Endothelial cell (in vitro differentiated cells): ENCODE data around the gene TSN. TPM values are rescaled to one million over a fixed set of nuclear protein-coding genes. Genes with fewer than 3 reads are reported as not detected.

Source experiments
- DNase-seq: peaks from one replicate; pipeline ENCODE4 v3.0.0; 2021; ENCODE audit warnings: low spot score
- H3K27ac Mint-ChIP-seq: one replicate; pipeline ENCODE4 v1.8.0; 2021; ENCODE audit warnings: mixed read lengths, inconsistent platforms; ENCODE audit not compliant: unreplicated experiment
- H3K27me3 Mint-ChIP-seq: one replicate; pipeline ENCODE4 v1.8.0; 2021; ENCODE audit warnings: mild to moderate bottlenecking, moderate library complexity, mixed read lengths, inconsistent platforms; ENCODE audit not compliant: unreplicated experiment
- H3K36me3 Mint-ChIP-seq: one replicate; pipeline ENCODE4 v1.8.0; 2021; ENCODE audit warnings: mild to moderate bottlenecking, low read depth, mixed read lengths, inconsistent platforms; ENCODE audit not compliant: unreplicated experiment
- H3K4me1 Mint-ChIP-seq: one replicate; pipeline ENCODE4 v1.8.0; 2021; ENCODE audit warnings: mild to moderate bottlenecking, mixed read lengths, inconsistent platforms; ENCODE audit not compliant: unreplicated experiment
- H3K4me3 Mint-ChIP-seq: one replicate; pipeline ENCODE4 v1.8.0; 2021; ENCODE audit warnings: mild to moderate bottlenecking, mixed read lengths, inconsistent platforms; ENCODE audit not compliant: unreplicated experiment
- H3K9me3 Mint-ChIP-seq: one replicate; pipeline ENCODE4 v1.8.0; 2021; ENCODE audit warnings: mixed read lengths, inconsistent platforms; ENCODE audit not compliant: unreplicated experiment
- CTCF ChIP-seq: fragments of 200-600 bp; sonication (generic); IDR thresholded peaks from one replicate; pipeline ENCODE4 v1.5.0; 2021; ENCODE audit warnings: antibody characterized with exemption; ENCODE audit not compliant: unreplicated experiment
- total RNA-seq: library from RNA; stranded (reverse); fragmentation: NEBNext Ultra II Directional; extraction: Animal tissue kit (Norgen Biotek cat#: 25700); gene quantifications from one replicate; pipeline ENCODE4 v1.2.1, GENCODE V29; 2021; ENCODE audit not compliant: unreplicated experiment

Gene TSN
- total RNA-seq, 1 donor from 2014 or later: 264 TPM

GRCh38 chr2:121788685-121789084 is 33.2 kb downstream of the TSN start:
- no peak overlapping the region for H3K4me3 Mint-ChIP-seq
- no peaks in the 10 kb centered on the region for H3K9me3 Mint-ChIP-seq
- no peak for DNase-seq
- H3K27ac Mint-ChIP-seq: no peak overlapping the region
- no peaks in the 10 kb centered on the region for H3K36me3 Mint-ChIP-seq
- H3K27me3 Mint-ChIP-seq: peaks cover 2% of the 10 kb centered on the region
- peaks cover 22% of the 10 kb centered on the region for H3K4me1 Mint-ChIP-seq
- no peak for TF ChIP-seq CTCF

GRCh38 chr2:121790276-121790956 is 35.0 kb downstream of the TSN start:
- Mint-ChIP-seq H3K27ac (peak overlapping the region; percentile 95), H3K4me3 (no peak overlapping the region), H3K9me3 (no peaks in the 10 kb centered on the region), H3K27me3 (peaks cover 2% of the 10 kb centered on the region), H3K4me1 (peaks cover 25% of the 10 kb centered on the region), H3K36me3 (no peaks in the 10 kb centered on the region)
- DNase-seq: no peak
- no peak for TF ChIP-seq CTCF

GRCh38 chr2:121791290-121791689 is 35.8 kb downstream of the TSN start:
- Mint-ChIP-seq H3K9me3 (no peaks in the 10 kb centered on the region), H3K27me3 (peaks cover 2% of the 10 kb centered on the region), H3K4me3 (no peak overlapping the region), H3K36me3 (no peaks in the 10 kb centered on the region), H3K27ac (peak overlapping the region; percentile 95), H3K4me1 (peaks cover 25% of the 10 kb centered on the region)
- TF ChIP-seq CTCF: no peak
- no peak for DNase-seq

- Mint-ChIP-seq H3K27ac (peak overlapping the region; percentile 95), H3K9me3 (no peaks in the 10 kb centered on the region), H3K4me3 (no peak overlapping the region), H3K4me1 (peaks cover 25% of the 10 kb centered on the region), H3K27me3 (peaks cover 2% of the 10 kb centered on the region), H3K36me3 (no peaks in the 10 kb centered on the region)
- no peak for DNase-seq
- TF ChIP-seq CTCF: no peak
Observed at GRCh38 chr2:121791801-121792221, 36.4 kb downstream of the TSN start.

GRCh38 chr2:121793816-121794215 is 38.4 kb downstream of the TSN start:
- no peak for DNase-seq
- Mint-ChIP-seq H3K36me3 (no peaks in the 10 kb centered on the region), H3K27ac (peak overlapping the region; percentile 77), H3K9me3 (no peaks in the 10 kb centered on the region), H3K27me3 (peaks cover 4% of the 10 kb centered on the region), H3K4me1 (peaks cover 28% of the 10 kb centered on the region), H3K4me3 (no peak overlapping the region)
- TF ChIP-seq CTCF: no peak
